ENCODE results near the gene SDK2.
"Not testable (repeated sequence)": the region's sequence is repeated elsewhere in the genome, so short reads cannot be mapped to it uniquely, and the experiment has no call there.

The SDK2 gene

GRCh38 chr17:73318427-73318813 is 325.8 kb downstream of the SDK2 start:
- no peak for DNase-seq (ENCODE audit: low spot score)
- TF ChIP-seq, protein P1, sequence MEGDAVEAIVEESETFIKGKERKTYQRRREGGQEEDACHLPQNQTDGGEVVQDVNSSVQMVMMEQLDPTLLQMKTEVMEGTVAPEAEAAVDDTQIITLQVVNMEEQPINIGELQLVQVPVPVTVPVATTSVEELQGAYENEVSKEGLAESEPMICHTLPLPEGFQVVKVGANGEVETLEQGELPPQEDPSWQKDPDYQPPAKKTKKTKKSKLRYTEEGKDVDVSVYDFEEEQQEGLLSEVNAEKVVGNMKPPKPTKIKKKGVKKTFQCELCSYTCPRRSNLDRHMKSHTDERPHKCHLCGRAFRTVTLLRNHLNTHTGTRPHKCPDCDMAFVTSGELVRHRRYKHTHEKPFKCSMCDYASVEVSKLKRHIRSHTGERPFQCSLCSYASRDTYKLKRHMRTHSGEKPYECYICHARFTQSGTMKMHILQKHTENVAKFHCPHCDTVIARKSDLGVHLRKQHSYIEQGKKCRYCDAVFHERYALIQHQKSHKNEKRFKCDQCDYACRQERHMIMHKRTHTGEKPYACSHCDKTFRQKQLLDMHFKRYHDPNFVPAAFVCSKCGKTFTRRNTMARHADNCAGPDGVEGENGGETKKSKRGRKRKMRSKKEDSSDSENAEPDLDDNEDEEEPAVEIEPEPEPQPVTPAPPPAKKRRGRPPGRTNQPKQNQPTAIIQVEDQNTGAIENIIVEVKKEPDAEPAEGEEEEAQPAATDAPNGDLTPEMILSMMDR (IDR thresholded peaks at IDR 0.05; ENCODE audit: borderline replicate concordance, control extremely low read depth, extremely low read depth, insufficient read depth, missing control alignments): no peak
- in situ Hi-C loops (cut with MboI; ENCODE audit: low sequenced_read_pairs, unreplicated experiment): no loop called here

GRCh38 chr17:73317513-73318426 is 326.5 kb downstream of the SDK2 start:
- no peak for DNase-seq (ENCODE audit: low spot score)
- in situ Hi-C loops (cut with MboI; ENCODE audit: low sequenced_read_pairs, unreplicated experiment): no loop called here

GRCh38 chr17:73316919-73317505 is 327.2 kb downstream of the SDK2 start:
- in situ Hi-C loops (cut with MboI; ENCODE audit: low sequenced_read_pairs, unreplicated experiment): no loop called here
- TF ChIP-seq, protein P1 (IDR thresholded peaks at IDR 0.05; ENCODE audit: borderline replicate concordance, control extremely low read depth, extremely low read depth, insufficient read depth, missing control alignments): no peak
- DNase-seq (ENCODE audit: low spot score): no peak

More at GRCh38 chr17:73317513-73318426, 326.5 kb downstream of the SDK2 start:
- TF ChIP-seq, protein P1 (IDR thresholded peaks at IDR 0.05; ENCODE audit: borderline replicate concordance, control extremely low read depth, extremely low read depth, insufficient read depth, missing control alignments): no peak

- DNase-seq (ENCODE audit: low spot score): no peak
- in situ Hi-C loops (cut with MboI; ENCODE audit: low sequenced_read_pairs, unreplicated experiment): no loop called here
- TF ChIP-seq, protein P1 (IDR thresholded peaks at IDR 0.05; ENCODE audit: borderline replicate concordance, control extremely low read depth, extremely low read depth, insufficient read depth, missing control alignments): no peak
Observed at GRCh38 chr17:73315471-73315870, 328.8 kb downstream of the SDK2 start.

DNA sequence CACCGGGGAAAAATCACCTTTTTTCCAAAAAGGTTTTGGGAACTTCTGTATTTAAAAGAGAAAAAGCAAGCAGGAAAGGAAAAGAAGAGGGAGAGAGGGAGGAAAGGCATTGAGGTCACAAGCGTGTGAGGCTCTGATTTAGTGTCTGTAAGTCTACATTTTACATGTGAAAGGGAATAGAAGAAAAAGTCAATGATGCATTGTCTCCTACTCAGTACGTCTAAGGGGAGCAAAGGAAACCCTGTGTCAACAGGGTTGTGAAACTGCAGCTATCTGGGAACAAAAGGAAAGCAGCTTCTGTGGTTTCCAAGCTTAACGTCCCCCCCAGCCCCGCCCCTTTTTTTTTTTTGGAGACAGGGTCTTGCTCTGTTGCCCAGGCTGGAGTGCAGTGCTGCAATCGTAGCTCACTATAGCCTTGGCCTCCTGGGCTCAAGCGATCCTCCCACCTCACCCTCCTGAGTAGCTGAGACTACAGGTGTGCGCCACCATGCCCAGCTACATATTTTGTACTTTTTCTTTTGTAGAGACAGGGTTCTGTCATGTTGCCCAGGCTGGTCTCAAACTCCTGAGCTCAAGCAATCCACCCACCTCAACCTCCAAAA is 330.6 kb downstream of the SDK2 start:
- TF ChIP-seq, protein P1 (IDR thresholded peaks at IDR 0.05; ENCODE audit: borderline replicate concordance, control extremely low read depth, extremely low read depth, insufficient read depth, missing control alignments): no peak
- in situ Hi-C loops (cut with MboI; ENCODE audit: low sequenced_read_pairs, unreplicated experiment): no loop called here
- no peak for DNase-seq (ENCODE audit: low spot score)

DNA sequence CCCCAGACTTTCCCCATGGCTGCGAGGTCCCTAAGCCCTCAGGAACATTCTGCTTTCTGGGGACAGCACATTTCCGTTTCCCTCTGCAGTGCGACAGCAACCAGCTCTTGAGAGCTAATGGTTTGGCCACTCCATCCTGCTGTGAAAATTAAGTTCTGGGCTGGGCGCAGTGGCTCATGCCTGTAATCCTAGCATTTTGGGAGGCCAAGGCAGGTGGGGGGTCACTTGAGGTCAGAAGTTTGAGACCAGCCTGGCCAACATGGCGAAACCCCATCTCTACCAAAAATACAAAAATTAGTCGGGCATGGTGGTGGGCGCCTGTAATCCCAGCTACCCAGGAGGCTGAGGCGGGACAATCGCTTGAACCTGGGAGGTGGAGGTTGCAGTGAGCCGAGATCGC is 331.4 kb downstream of the SDK2 start:
- DNase-seq (ENCODE audit: low spot score); in situ Hi-C loops (cut with MboI; ENCODE audit: low sequenced_read_pairs, unreplicated experiment): not testable (repeated sequence)
